Measurements from ENCODE around the gene WNT9A. TPM values are rescaled to one million over a fixed set of nuclear protein-coding genes. Genes with fewer than 3 reads are reported as not detected.

Gene WNT9A
- polyA plus RNA-seq, 1 donor from 2014 or later: 0.57 TPM

GRCh38 chr1:227944090-227944930 lies 3.4 kb downstream of the WNT9A start:
- no peak overlapping the region for H2AFZ ChIP-seq (ENCODE audit: low read depth, low read length)
- H3K79me2 ChIP-seq (replicated peaks; ENCODE audit: insufficient read depth, low read length): no peaks in the 10 kb centered on the region
- H3K36me3 ChIP-seq (ENCODE audit: insufficient read depth, low read length): no peaks in the 10 kb centered on the region
- no peak overlapping the region for H3K4me2 ChIP-seq (ENCODE audit: low read length)
- no peaks in the 10 kb centered on the region for H4K20me1 ChIP-seq (ENCODE audit: insufficient read depth)
- peaks cover 22% of the 10 kb centered on the region for H3K27me3 ChIP-seq (ENCODE audit: insufficient read depth, low read depth, low read length)
- no peak overlapping the region for H3K9ac ChIP-seq (ENCODE audit: low read length)
- H3K27ac ChIP-seq (ENCODE audit: low read length): no peak overlapping the region
- H3F3A ChIP-seq (ENCODE audit: insufficient read depth, low read length, poor library complexity, severe bottlenecking): no peaks in the 10 kb centered on the region
- TF ChIP-seq EP300 (conservative IDR thresholded peaks at IDR 0.05; ENCODE audit: poor library complexity, severe bottlenecking) (no peak), CTCF (IDR thresholded peaks at IDR 0.05; ENCODE audit: poor library complexity, severe bottlenecking) (no peak), RAD21 (conservative IDR thresholded peaks at IDR 0.05) (no peak), SMC3 (conservative IDR thresholded peaks at IDR 0.05; ENCODE audit: poor library complexity) (no peak), MXI1 (conservative IDR thresholded peaks at IDR 0.05; ENCODE audit: poor library complexity, severe bottlenecking) (no peak), EZH2 (IDR thresholded peaks at IDR 0.05; ENCODE audit: borderline replicate concordance, insufficient read depth, low read length, poor library complexity, severe bottlenecking) (no peak), POLR2AphosphoS5 (IDR thresholded peaks at IDR 0.05) (no peak), TAF1 (IDR thresholded peaks at IDR 0.05; ENCODE audit: low read depth) (no peak), REST (IDR thresholded peaks at IDR 0.05; ENCODE audit: borderline replicate concordance) (no peak)
- H3K9me3 ChIP-seq (ENCODE audit: low read length): no peaks in the 10 kb centered on the region
- no peak overlapping the region for H3K4me3 ChIP-seq (ENCODE audit: low read length)
- no peaks in the 10 kb centered on the region for H3K9me2 ChIP-seq (ENCODE audit: insufficient read depth, low read length)

- Histone ChIP-seq H3K27me3 (ENCODE audit: insufficient read depth, low read depth, low read length) (peaks cover 18% of the 10 kb centered on the region), H3K36me3 (ENCODE audit: insufficient read depth, low read length) (no peaks in the 10 kb centered on the region), H3K9ac (ENCODE audit: low read length) (no peak overlapping the region), H2AFZ (ENCODE audit: low read depth, low read length) (no peak overlapping the region), H3K27ac (ENCODE audit: low read length) (no peak overlapping the region), H3K79me2 (replicated peaks; ENCODE audit: insufficient read depth, low read length) (no peaks in the 10 kb centered on the region), H3K9me2 (ENCODE audit: insufficient read depth, low read length) (no peaks in the 10 kb centered on the region), H3F3A (ENCODE audit: insufficient read depth, low read length, poor library complexity, severe bottlenecking) (no peaks in the 10 kb centered on the region), H3K4me2 (ENCODE audit: low read length) (no peak overlapping the region), H3K9me3 (ENCODE audit: low read length) (no peaks in the 10 kb centered on the region), H4K20me1 (ENCODE audit: insufficient read depth) (no peaks in the 10 kb centered on the region), H3K4me3 (ENCODE audit: low read length) (no peak overlapping the region)
- no peak for TF ChIP-seq POLR2AphosphoS5 (IDR thresholded peaks at IDR 0.05)
- no peak for TF ChIP-seq REST (IDR thresholded peaks at IDR 0.05; ENCODE audit: borderline replicate concordance)
- no peak for TF ChIP-seq EP300 (conservative IDR thresholded peaks at IDR 0.05; ENCODE audit: poor library complexity, severe bottlenecking)
- no peak for TF ChIP-seq SMC3 (conservative IDR thresholded peaks at IDR 0.05; ENCODE audit: poor library complexity)
- TF ChIP-seq EZH2 (IDR thresholded peaks at IDR 0.05; ENCODE audit: borderline replicate concordance, insufficient read depth, low read length, poor library complexity, severe bottlenecking): no peak
- no peak for TF ChIP-seq TAF1 (IDR thresholded peaks at IDR 0.05; ENCODE audit: low read depth)
- no peak for TF ChIP-seq CTCF (IDR thresholded peaks at IDR 0.05; ENCODE audit: poor library complexity, severe bottlenecking)
- TF ChIP-seq MXI1 (conservative IDR thresholded peaks at IDR 0.05; ENCODE audit: poor library complexity, severe bottlenecking): no peak
- no peak for TF ChIP-seq RAD21 (conservative IDR thresholded peaks at IDR 0.05)
These were observed 4.2 kb downstream of the WNT9A start for GRCh38 chr1:227943381-227944089.

Measured in neural cell (in vitro differentiated cells).